Measurements from ENCODE around the gene PRKCH. TPM values are rescaled to one million over a fixed set of nuclear protein-coding genes. Genes with fewer than 3 reads are reported as not detected.

PRKCH gene
- total RNA-seq, 1 donor from 2014 or later, result 8.4 TPM

DNA sequence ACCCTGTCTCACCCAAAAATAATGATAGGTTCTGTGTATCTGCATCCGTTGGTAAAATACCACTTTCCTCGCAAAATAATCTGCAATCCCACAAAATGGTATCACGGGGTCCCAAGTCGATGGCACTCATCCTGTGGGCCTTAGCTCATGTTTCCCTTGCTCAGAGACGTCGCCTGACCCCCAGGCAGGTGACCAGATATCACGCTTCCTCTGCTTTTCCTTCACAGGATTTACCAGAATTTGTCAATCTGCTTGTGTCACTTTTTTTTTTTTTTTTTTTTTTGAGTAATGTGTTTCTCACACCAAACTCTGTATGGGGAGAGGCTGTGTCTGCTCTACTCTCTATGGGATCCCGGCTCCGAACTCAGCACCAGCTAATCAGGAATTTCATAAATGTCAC lies 162.7 kb downstream of the PRKCH start:
- TF ChIP-seq, protein P1, sequence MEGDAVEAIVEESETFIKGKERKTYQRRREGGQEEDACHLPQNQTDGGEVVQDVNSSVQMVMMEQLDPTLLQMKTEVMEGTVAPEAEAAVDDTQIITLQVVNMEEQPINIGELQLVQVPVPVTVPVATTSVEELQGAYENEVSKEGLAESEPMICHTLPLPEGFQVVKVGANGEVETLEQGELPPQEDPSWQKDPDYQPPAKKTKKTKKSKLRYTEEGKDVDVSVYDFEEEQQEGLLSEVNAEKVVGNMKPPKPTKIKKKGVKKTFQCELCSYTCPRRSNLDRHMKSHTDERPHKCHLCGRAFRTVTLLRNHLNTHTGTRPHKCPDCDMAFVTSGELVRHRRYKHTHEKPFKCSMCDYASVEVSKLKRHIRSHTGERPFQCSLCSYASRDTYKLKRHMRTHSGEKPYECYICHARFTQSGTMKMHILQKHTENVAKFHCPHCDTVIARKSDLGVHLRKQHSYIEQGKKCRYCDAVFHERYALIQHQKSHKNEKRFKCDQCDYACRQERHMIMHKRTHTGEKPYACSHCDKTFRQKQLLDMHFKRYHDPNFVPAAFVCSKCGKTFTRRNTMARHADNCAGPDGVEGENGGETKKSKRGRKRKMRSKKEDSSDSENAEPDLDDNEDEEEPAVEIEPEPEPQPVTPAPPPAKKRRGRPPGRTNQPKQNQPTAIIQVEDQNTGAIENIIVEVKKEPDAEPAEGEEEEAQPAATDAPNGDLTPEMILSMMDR (IDR thresholded peaks at IDR 0.05; ENCODE audit: insufficient read depth, low read length, poor library complexity, severe bottlenecking), result no peak
- no peak for DNase-seq (ENCODE audit: low read depth)
- H3K27me3 ChIP-seq (ENCODE audit: control insufficient read depth, insufficient read depth, low read length), result no peaks in the 10 kb centered on the region
- H3K4me3 ChIP-seq (ENCODE audit: low read depth, low read length), result no peak overlapping the region
- no peaks in the 10 kb centered on the region for H3K36me3 ChIP-seq (ENCODE audit: control insufficient read depth, insufficient read depth, low read length)

DNA sequence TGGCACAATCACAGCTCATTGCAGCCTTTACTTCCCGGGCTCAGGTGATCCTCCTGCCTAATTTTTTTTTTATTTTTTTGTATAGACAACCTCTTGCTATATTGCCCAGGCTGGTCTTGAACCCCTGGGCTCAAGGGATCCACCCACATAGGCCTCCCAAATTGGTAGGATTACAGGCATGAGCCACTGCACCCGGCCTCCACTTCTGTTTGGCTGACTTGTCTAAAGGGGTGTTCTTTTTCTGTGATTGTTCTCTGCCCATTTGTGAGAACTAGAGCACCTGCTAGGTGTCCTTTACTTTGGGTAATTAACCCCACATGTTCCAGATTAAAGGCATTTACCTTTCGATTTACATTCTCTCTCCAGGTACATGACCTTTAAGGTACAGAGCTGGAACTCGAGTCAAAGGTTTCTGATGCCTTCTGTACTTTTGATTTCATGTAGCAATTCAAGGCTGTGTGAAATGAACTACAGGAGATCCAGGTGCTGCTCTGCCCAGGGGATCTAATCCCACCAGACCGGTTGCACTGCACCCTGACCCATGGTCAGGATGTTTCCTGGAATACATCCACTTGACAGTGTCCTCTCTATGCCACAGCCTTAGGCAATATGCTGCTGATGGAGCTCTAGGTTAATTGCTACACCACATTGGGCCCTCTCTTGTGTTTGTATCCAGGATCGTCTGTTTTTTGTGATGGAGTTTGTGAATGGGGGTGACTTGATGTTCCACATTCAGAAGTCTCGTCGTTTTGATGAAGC lies 163.6 kb downstream of the PRKCH start:
- H3K36me3 ChIP-seq (ENCODE audit: control insufficient read depth, insufficient read depth, low read length), result no peaks in the 10 kb centered on the region
- DNase-seq (ENCODE audit: low read depth), result no peak
- TF ChIP-seq, protein P1 (IDR thresholded peaks at IDR 0.05; ENCODE audit: insufficient read depth, low read length, poor library complexity, severe bottlenecking), result no peak
- no peaks in the 10 kb centered on the region for H3K27me3 ChIP-seq (ENCODE audit: control insufficient read depth, insufficient read depth, low read length)
- no peak overlapping the region for H3K4me3 ChIP-seq (ENCODE audit: low read depth, low read length)

DNA sequence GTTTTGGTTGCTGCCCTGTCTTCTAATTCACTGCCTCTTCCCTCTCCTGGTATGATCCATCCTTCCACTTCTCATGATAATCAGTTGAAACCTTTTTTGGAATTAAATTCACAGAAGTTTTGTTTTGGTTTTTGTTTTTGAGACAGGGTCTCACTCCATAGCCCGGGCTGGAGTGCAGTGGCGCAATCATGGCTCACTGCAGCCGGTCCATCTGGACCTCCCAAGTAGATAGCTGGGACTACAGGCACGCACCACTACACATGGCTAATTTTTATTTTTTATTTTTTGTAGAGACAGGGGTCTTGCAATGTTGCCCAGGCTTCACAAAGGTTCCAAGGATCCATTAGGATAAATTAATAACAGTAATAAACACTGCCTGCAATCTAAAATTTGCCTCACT lies 164.3 kb downstream of the PRKCH start:
- no peak for DNase-seq (ENCODE audit: low read depth)
- Histone ChIP-seq H3K4me3 (ENCODE audit: low read depth, low read length) (no peak overlapping the region), H3K27me3 (ENCODE audit: control insufficient read depth, insufficient read depth, low read length) (no peaks in the 10 kb centered on the region), H3K36me3 (ENCODE audit: control insufficient read depth, insufficient read depth, low read length) (no peaks in the 10 kb centered on the region)
- TF ChIP-seq, protein P1 (IDR thresholded peaks at IDR 0.05; ENCODE audit: insufficient read depth, low read length, poor library complexity, severe bottlenecking), result no peak

DNA sequence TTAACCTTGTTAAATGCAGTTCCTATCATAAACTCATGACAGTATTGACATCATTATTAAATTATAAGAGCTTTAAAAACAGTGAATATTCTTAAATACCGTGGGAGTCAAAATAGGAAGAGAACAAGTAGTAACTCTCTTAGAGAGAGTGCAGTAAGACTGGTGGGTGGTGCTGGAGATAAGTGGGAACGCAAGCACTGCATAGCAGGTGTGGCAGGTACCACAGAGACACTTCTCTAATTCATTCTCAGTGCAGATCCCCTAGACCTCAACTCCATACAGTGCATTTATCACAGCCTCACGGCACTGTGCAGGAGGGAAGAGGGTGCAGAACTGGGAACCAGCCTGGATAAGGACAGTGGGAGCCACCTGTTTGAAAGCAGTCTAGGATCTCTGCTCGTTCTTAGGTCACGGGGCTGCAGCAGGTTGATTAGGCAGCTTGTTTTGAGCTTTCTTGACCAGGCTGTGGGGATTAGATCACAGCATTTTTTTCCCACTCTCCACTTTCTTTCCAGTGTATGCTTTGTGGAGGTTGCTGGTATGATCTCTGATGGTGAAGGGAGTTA lies 165.6 kb downstream of the PRKCH start:
- Histone ChIP-seq H3K4me3 (ENCODE audit: low read depth, low read length) (no peak overlapping the region), H3K36me3 (ENCODE audit: control insufficient read depth, insufficient read depth, low read length) (no peaks in the 10 kb centered on the region), H3K27me3 (ENCODE audit: control insufficient read depth, insufficient read depth, low read length) (no peaks in the 10 kb centered on the region)
- no peak for DNase-seq (ENCODE audit: low read depth)
- TF ChIP-seq, protein P1 (IDR thresholded peaks at IDR 0.05; ENCODE audit: insufficient read depth, low read length, poor library complexity, severe bottlenecking), result no peak

DNA sequence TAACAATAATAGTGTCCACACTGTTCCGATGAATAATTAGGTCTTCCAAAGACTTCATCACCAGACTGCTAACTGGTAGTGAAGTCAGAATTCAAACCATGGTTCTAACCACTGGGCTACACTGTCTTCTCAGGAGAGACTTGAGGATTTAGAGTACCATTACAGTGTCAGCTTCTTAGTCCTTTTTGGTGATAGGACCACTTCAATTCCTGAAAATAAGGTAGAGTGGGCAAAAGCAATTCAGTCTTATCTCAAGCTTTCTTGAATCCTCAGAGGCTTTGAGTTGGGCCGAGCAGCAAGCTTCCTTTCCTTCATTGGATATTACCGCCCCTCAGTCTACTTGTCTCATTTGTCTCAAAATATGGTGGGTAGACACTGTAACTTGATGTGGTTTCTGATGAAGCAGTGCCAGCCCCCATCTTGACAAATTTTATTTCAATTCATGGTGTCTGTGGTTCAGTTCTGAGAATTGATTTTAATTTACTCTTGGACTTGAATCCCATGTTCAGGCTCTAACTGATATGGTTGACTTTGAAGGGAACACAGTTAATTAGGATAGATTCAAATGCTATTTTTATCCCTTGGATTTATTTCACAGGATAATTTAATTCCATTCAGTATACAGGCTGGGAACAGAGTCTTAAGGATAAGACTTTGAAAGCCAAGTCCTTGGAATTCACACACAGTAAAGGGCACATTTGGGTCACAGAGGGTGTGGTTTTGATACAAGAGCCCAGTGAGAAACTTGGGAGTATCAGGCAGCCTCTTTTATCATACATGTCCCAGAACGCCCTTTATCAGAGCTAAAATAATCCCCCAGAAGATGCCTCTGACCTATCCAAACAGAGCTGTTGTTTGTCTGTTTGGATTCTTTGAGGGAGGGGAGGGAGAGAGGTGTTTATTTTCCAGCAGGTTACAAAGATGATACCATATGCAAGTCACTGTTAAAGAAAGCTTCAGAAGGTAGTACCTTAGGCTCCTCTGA lies 167.3 kb downstream of the PRKCH start:
- Histone ChIP-seq H3K27me3 (ENCODE audit: control insufficient read depth, insufficient read depth, low read length) (no peaks in the 10 kb centered on the region), H3K36me3 (ENCODE audit: control insufficient read depth, insufficient read depth, low read length) (no peaks in the 10 kb centered on the region), H3K4me3 (ENCODE audit: low read depth, low read length) (no peak overlapping the region)
- DNase-seq (ENCODE audit: low read depth), result no peak
- TF ChIP-seq, protein P1 (IDR thresholded peaks at IDR 0.05; ENCODE audit: insufficient read depth, low read length, poor library complexity, severe bottlenecking), result no peak
